Right cardiac atrium (tissue), 5 donors: ENCODE results near the gene CTDSPL. TPM values are rescaled to one million over a fixed set of nuclear protein-coding genes. Genes with fewer than 3 reads are reported as not detected.

Experiments used
- ATAC-seq, 2 donors: fragments of 200-7000 bp; cut with Tn5 transposase; one replicate each; pipeline versions ENCODE4 v1.8.0 to v1.9.1; 2020; ENCODE audit warnings: moderate library complexity in 2 of 2, mild to moderate bottlenecking in 1 of 2
- DNase-seq, 3 donors: peaks; one replicate each; pipeline ENCODE4 v3.0.0-alpha.2; 2020
- H3K27ac ChIP-seq: one replicate; pipeline ENCODE4 v1.5.1; 2013; ENCODE audit warnings: mild to moderate bottlenecking, low read length, control low read depth, moderate library complexity
- H3K27me3 ChIP-seq: one replicate; pipeline ENCODE4 v1.6.1; 2013; ENCODE audit not compliant: control insufficient read depth, insufficient read depth
- H3K4me1 ChIP-seq: one replicate; pipeline ENCODE4 v1.6.1; 2013; ENCODE audit warnings: low read length; ENCODE audit not compliant: control insufficient read depth, insufficient read depth
- H3K4me3 ChIP-seq: one replicate; pipeline ENCODE4 v1.5.1; 2013; ENCODE audit warnings: low read length, control low read depth
- H3K9me3 ChIP-seq: one replicate; pipeline ENCODE4 v1.6.1; 2013; ENCODE audit warnings: low read length; ENCODE audit not compliant: control insufficient read depth
- WGBS: extraction: QIAGEN DNeasy Blood & Tissue Kit; methylation state at CpG from one replicate; pipeline ENCODE4 v1.1.7; 2013; 5-methylcytosine and 5-hydroxymethylcytosine counted together
- intact Hi-C, 4 donors: fragments of 100-400 bp; cut with DNase I; formaldehyde crosslinking; loops; one replicate each; pipeline versions ENCODE4 v1.11.0 to v1.14.0; 2022 to 2023
- polyA plus RNA-seq: library from polyadenylated mRNA; stranded (reverse); fragments of 200-250 nt; gene quantifications from one replicate; pipeline ENCODE4 v1.2.3, GENCODE V29; 2013
- total RNA-seq, 4 donors: library from RNA; stranded (reverse); fragmentation: NEBNext Ultra II Directional; extraction: Animal tissue kit (Norgen Biotek cat#: 25700); gene quantifications; one replicate each; pipeline ENCODE4 v1.2.1, GENCODE V29; 2021
- donor health status: healthy with polysubstance abuse.
- donor health status: DM: no; HTN: yes; CAD: no.
- donor health status: DM: no; HTN: no; CAD: no.
- donor health status: DM: no; HTN: yes; CAD: no; lungs with severe emphysema.
- donor health status: DM: yes; HTN: yes; CAD: no.

Gene CTDSPL
- total and polyA plus RNA-seq, 5 donors, result 13.6 to 50.9 (median 38.5) TPM

DNA sequence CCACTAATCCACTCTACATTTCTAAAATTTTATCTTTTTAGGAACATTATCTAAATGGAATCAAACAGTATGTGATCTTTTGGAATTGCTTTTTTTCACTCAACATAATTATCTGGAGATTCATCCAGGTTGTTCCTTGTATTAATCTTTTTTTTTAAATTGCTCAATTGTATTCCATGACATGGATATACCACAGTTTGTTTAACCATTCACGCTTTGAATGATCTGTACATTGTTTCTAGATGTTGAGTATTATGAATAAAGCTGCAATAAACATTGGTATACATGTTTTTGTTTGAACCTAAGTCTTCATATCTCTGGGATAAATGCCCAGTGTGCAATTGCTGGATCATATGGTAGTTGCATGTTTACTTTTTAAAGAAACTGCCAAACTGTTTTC lies 5.5 kb downstream of the CTDSPL start:
- 99% methylated on average over 1 of the region's 1 CpG for WGBS
- Histone ChIP-seq H3K27ac (no peak overlapping the region), H3K4me3 (no peak overlapping the region), H3K27me3 (no peaks in the 10 kb centered on the region), H3K4me1 (peaks cover 6% of the 10 kb centered on the region), H3K9me3 (no peaks in the 10 kb centered on the region)
- intact Hi-C loops, result no loop called here
- DNase-seq (no peak), ATAC-seq (no peak)

DNA sequence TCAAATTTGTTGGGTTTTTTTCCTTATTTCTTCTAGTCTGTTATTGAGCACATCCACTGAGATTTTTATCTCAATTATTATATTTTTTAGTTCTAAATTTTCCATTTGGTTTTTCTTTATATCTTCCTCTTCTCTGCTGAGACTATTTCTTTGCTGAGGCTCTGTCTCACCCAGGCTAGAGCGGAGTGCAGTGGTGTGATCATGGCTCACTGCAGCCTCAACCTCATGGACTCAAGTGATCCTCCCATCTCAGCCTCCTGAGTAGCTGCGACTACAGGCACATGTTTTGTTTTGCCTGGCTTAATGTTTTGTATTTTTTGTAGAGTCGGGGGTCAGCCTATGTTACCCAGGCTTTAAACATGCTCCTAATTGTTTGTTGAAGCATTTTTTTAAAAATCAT lies 10.2 kb downstream of the CTDSPL start:
- Histone ChIP-seq H3K27me3 (no peaks in the 10 kb centered on the region), H3K4me1 (no peaks in the 10 kb centered on the region), H3K4me3 (no peak overlapping the region), H3K27ac (no peak overlapping the region), H3K9me3 (no peaks in the 10 kb centered on the region)
- intact Hi-C loops, result no loop called here
- no peak for ATAC-seq
- DNase-seq, result no peak
- WGBS, result over 99% methylated on average over 3 of the region's 3 CpGs

DNA sequence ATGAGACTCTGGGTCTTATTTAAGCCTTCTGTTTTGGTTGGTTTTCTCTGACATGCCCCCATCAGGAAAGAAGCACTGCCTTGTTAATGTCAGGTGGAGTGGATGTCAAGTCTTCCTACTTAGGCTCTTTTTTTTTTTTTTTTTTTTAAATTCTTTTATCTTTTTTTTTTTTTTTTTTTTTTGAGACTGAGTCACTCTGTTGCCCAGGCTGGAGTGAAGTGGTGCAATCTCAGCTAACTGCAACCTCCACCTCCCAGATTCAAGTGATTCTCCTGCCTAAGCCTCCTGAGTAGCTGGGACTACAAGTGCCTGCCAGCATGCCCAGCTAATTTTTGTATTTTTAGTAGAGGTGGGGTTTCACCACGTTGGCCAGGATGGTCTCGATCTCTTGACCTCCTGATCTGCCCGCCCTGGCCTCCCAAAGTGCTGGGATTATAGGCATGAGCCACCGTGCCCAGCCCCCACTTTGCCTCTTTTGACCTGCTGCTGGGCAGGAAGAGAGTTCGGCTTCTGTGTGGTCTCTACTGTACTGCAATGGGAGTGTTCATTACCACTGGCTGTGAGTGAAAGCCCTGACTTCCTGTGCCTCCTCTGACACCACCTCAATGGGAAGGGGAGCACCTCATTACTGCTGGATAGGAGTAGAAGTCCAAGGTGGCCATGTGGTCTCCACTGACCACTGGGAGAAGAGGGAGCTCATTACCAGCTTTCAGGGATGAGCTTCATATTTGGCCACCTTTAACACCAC lies 10.9 kb downstream of the CTDSPL start:
- Histone ChIP-seq H3K4me3 (no peak overlapping the region), H3K27ac (no peak overlapping the region), H3K9me3 (no peaks in the 10 kb centered on the region), H3K4me1 (no peaks in the 10 kb centered on the region), H3K27me3 (no peaks in the 10 kb centered on the region)
- WGBS, result 95% methylated on average over 5 of the region's 5 CpGs
- ATAC-seq, result peak in 1 of 2 donors; percentile 11
- DNase-seq, result no peak
- intact Hi-C loops, result no loop called here

DNA sequence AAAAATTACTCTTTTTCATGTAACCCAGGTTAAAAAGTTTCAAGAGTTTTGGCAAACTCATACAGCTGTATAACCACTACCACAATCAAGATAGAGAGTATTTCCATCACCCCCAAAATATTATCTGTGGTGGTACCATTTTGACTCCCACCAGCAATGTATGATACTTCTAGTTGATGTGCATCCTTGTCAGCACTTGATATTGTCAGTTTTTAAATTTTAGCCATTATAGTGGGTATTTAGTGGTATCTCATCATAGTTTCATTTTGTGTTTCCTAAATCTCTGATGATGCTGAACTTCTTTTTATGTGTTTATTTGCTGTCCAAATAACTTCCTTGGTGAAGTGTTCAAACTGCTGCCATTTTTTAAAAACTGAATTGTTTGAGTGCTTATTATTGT lies 14.6 kb downstream of the CTDSPL start:
- no peaks in the 10 kb centered on the region for H3K4me1 ChIP-seq
- intact Hi-C loops, result no loop called here
- H3K4me3 ChIP-seq, result no peak overlapping the region
- H3K27me3 ChIP-seq, result no peaks in the 10 kb centered on the region
- no peak for DNase-seq
- H3K27ac ChIP-seq, result no peak overlapping the region
- ATAC-seq, result no peak
- no peaks in the 10 kb centered on the region for H3K9me3 ChIP-seq

DNA sequence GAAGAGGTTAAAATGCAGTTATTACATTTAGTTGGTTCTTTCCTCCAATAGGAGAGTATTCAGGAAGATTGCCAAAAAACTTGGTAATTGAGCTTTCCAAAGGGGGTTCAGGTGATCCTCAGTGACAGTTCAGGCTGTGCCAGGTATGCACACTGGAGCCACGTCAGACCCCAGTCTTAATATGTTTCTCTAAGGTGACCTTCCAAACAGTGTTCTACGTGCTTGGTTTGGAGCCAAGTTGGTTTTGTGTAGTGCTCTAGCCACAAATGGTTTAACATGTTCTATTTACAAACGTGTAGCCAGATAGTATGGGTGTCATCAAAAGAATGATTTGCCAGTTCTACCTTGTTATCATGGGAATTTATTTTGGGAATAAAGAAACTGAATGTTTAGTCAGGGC lies 21.0 kb downstream of the CTDSPL start:
- WGBS, result 54% methylated on average over 3 of the region's 3 CpGs
- Histone ChIP-seq H3K27ac (peak overlapping the region; percentile 84), H3K4me3 (no peak overlapping the region), H3K9me3 (no peaks in the 10 kb centered on the region), H3K27me3 (no peaks in the 10 kb centered on the region), H3K4me1 (peaks cover 7% of the 10 kb centered on the region)
- ATAC-seq (peak; percentile 37 to 69), DNase-seq (no peak)
- intact Hi-C loops, result no loop called here

GRCh38 chr3:37885814-37886213 lies 24.1 kb downstream of the CTDSPL start:
- intact Hi-C loops, result no loop called here
- Histone ChIP-seq H3K27me3 (no peaks in the 10 kb centered on the region), H3K4me3 (no peak overlapping the region), H3K4me1 (peaks cover 14% of the 10 kb centered on the region), H3K9me3 (no peaks in the 10 kb centered on the region), H3K27ac (no peak overlapping the region)
- no peak for DNase-seq
- ATAC-seq, result no peak
- 44% methylated on average over 2 of the region's 2 CpGs for WGBS

GRCh38 chr3:37886395-37886794 lies 24.7 kb downstream of the CTDSPL start:
- Histone ChIP-seq H3K27me3 (no peaks in the 10 kb centered on the region), H3K9me3 (no peaks in the 10 kb centered on the region), H3K4me1 (peaks cover 16% of the 10 kb centered on the region), H3K27ac (no peak overlapping the region), H3K4me3 (no peak overlapping the region)
- WGBS, result 96% methylated on average over 1 of the region's 1 CpG
- intact Hi-C loops, result no loop called here
- DNase-seq (no peak), ATAC-seq (no peak)

DNA sequence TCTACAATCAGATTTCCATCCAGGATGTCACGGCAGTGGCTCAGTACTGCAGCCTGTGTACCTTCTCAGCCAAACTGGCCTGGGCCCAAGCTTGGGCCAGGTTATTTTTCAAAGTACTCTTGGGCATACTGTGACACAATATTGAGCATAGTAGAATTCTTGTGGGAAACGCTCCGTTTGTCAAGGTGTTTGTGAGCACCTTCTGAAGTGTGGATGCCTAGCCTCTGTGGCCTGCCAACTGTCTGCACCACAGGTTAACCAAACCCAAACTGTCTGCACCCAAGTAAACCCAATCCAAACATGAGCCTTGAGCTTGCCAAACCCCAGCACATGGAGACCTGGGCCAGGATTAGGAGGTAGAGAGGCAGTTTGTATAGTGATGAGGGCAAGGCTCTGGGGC lies 25.4 kb downstream of the CTDSPL start:
- Histone ChIP-seq H3K4me1 (peaks cover 16% of the 10 kb centered on the region), H3K27ac (no peak overlapping the region), H3K4me3 (no peak overlapping the region), H3K9me3 (no peaks in the 10 kb centered on the region), H3K27me3 (no peaks in the 10 kb centered on the region)
- intact Hi-C loops, result no loop called here
- DNase-seq (no peak), ATAC-seq (no peak)
- 74% methylated on average over 3 of the region's 3 CpGs for WGBS

DNA sequence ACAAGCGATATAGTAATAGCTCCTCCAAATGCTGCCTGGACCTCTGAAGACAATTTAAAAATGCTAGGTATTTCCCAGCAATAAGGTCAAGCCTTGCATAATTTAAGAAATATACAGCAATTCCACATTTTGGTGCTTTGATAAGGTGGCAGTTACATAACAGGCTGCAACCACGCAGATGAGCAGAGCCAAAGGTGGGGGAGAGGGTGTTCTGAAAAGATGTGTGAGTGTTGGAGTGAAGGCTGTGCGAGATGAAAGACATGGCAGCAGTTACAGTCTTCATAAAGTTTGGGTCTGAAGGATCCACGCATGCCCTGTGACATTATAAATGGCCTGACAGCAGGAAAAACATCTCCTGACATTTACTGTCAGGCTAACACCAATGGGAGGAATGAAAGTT lies 26.1 kb downstream of the CTDSPL start:
- Histone ChIP-seq H3K27me3 (no peaks in the 10 kb centered on the region), H3K4me3 (no peak overlapping the region), H3K27ac (peak overlapping the region; percentile 31), H3K4me1 (peaks cover 20% of the 10 kb centered on the region), H3K9me3 (no peaks in the 10 kb centered on the region)
- ATAC-seq (no peak), DNase-seq (no peak)
- 72% methylated on average over 4 of the region's 4 CpGs for WGBS
- intact Hi-C loops, result no loop called here

DNA sequence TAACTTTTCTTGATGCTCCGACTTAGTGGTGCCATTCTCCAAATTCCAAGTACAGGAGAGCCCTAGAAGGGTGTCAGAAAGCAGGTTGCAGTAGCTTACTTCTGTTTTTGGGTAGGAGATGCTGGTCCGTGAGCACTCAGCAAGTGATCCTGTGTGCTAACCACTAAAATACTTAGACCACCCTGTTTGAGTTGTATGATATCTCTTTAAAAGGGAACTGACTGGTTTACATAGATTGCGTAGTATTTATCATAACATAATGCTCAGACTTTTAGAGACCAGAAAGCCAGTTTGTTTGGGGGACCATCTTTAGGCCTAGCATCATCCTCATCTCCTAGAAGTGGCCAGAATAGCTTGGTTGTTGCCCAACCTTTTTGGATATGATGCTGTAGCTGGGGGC lies 26.7 kb downstream of the CTDSPL start:
- Histone ChIP-seq H3K27me3 (no peaks in the 10 kb centered on the region), H3K27ac (no peak overlapping the region), H3K9me3 (no peaks in the 10 kb centered on the region), H3K4me3 (no peak overlapping the region), H3K4me1 (peaks cover 22% of the 10 kb centered on the region)
- no peak for ATAC-seq
- 77% methylated on average over 3 of the region's 3 CpGs for whole genome bisulfite sequencing
- DNase-seq, result no peak
- intact Hi-C loops, result no loop called here

- 69% methylated on average over 5 of the region's 5 CpGs for WGBS
Measured at GRCh38 chr3:37890522-37890921, 28.8 kb downstream of the CTDSPL start.

DNA sequence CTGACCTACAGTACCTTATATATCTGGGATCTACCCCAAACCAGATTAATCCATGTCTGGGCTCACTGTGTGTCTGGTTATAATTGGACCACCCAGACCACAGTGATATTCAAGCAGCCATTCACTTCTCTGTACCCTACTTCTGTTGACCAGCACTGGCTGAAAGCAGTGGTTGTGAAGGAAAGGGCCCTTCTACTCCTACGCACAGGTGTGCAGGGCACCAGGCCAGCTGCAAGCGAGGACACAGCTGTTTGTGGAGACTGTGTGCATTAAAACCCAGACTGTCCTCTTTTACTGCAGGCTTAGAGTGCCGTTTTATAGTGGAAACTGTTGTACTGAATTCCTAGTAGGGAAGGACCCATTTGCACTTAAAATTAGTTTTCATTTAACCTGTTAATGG lies 29.5 kb downstream of the CTDSPL start:
- Histone ChIP-seq H3K27ac (no peak overlapping the region), H3K9me3 (no peaks in the 10 kb centered on the region), H3K4me3 (no peak overlapping the region), H3K27me3 (no peaks in the 10 kb centered on the region), H3K4me1 (peaks cover 20% of the 10 kb centered on the region)
- ATAC-seq (no peak), DNase-seq (no peak)
- WGBS, result 63% methylated on average over 3 of the region's 3 CpGs
- intact Hi-C loops, result no loop called here

More at GRCh38 chr3:37890522-37890921, 28.8 kb downstream of the CTDSPL start:
- ATAC-seq, result no peak
- no peak overlapping the region for H3K4me3 ChIP-seq
- intact Hi-C loops, result no loop called here
- no peaks in the 10 kb centered on the region for H3K27me3 ChIP-seq
- H3K4me1 ChIP-seq, result peaks cover 22% of the 10 kb centered on the region
- H3K9me3 ChIP-seq, result no peaks in the 10 kb centered on the region
- no peak overlapping the region for H3K27ac ChIP-seq
- DNase-seq, result no peak
